GM12801 (cell line): ENCODE results near the gene TGIF2.

ENCODE experiments used
- TF ChIP-seq, protein P1 (sequence below): IDR thresholded peaks from one replicate; pipeline ENCODE4 v1.5.1; 2011; ENCODE audit warnings: control low read depth; ENCODE audit not compliant: insufficient read length; ENCODE audit errors: extremely low read depth

The TGIF2 gene

DNA sequence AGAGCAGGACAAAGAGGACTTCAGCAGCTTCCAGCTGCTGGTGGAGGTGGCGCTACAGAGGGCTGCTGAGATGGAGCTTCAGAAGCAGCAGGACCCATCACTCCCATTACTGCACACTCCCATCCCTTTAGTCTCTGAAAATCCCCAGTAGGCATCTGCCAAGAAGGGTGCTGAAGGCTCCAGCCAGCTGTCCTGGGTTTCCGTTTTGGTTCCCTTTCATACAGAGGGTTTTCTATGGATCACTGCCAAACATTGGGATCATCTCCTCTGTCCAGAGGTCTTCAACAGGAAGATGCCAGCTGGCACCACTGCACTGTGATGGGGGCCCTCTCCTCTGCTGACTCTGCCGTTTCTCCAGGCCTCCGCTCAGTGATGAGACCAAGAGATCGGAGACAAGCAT is 17.9 kb downstream of the TGIF2 start:
- TF ChIP-seq, protein P1, sequence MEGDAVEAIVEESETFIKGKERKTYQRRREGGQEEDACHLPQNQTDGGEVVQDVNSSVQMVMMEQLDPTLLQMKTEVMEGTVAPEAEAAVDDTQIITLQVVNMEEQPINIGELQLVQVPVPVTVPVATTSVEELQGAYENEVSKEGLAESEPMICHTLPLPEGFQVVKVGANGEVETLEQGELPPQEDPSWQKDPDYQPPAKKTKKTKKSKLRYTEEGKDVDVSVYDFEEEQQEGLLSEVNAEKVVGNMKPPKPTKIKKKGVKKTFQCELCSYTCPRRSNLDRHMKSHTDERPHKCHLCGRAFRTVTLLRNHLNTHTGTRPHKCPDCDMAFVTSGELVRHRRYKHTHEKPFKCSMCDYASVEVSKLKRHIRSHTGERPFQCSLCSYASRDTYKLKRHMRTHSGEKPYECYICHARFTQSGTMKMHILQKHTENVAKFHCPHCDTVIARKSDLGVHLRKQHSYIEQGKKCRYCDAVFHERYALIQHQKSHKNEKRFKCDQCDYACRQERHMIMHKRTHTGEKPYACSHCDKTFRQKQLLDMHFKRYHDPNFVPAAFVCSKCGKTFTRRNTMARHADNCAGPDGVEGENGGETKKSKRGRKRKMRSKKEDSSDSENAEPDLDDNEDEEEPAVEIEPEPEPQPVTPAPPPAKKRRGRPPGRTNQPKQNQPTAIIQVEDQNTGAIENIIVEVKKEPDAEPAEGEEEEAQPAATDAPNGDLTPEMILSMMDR = no peak

- TF ChIP-seq, protein P1 = no peak
Observed at GRCh38 chr20:36591854-36592641, 18.7 kb downstream of the TGIF2 start.

- TF ChIP-seq, protein P1 = no peak
Observed at GRCh38 chr20:36593347-36593929, 20.0 kb downstream of the TGIF2 start.

DNA sequence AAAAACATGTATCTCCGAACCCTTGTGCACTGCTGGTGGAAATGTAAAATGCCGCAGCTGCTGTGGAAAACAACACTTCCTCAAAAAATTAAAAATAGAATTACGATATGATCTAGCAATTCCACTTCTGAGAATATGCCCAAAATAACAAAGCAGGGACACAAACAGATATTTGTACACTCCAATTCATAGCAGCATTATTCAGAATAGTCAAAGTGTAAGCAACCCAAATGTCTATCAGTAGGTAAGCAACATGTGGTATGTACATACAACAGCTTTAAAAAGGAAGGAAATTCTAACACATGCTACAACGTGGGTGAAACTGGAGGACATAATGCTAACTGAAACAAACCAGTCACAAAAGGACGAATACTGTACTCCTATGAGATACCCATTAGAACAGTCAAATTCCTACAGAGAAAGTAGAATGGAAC is 26.5 kb downstream of the TGIF2 start:
- TF ChIP-seq, protein P1 = no peak

GRCh38 chr20:36601540-36601939 is 28.1 kb downstream of the TGIF2 start:
- TF ChIP-seq, protein P1 = no peak

- TF ChIP-seq, protein P1 = no peak
Observed at GRCh38 chr20:36604952-36605398, 31.6 kb downstream of the TGIF2 start.

GRCh38 chr20:36605399-36606157 is 32.2 kb downstream of the TGIF2 start, which contains the start of gene RAB5IF:
Gene RAB5IF, plus strand, starts transcription at chr20:36605779. Its CDS starts 173 bp downstream, at chr20:36605952.
- TF ChIP-seq, protein P1 = peak; percentile 19
